ENCODE measurements around the gene GRK6. TPM values are rescaled to one million over a fixed set of nuclear protein-coding genes. Genes with fewer than 3 reads are reported as not detected.
"Not testable (repeated sequence)": the region's sequence is repeated elsewhere in the genome, so short reads cannot be mapped to it uniquely, and the experiment has no call there.

Gene GRK6
- total RNA-seq, 1 donor from 2014 or later: 59.4 TPM

DNA sequence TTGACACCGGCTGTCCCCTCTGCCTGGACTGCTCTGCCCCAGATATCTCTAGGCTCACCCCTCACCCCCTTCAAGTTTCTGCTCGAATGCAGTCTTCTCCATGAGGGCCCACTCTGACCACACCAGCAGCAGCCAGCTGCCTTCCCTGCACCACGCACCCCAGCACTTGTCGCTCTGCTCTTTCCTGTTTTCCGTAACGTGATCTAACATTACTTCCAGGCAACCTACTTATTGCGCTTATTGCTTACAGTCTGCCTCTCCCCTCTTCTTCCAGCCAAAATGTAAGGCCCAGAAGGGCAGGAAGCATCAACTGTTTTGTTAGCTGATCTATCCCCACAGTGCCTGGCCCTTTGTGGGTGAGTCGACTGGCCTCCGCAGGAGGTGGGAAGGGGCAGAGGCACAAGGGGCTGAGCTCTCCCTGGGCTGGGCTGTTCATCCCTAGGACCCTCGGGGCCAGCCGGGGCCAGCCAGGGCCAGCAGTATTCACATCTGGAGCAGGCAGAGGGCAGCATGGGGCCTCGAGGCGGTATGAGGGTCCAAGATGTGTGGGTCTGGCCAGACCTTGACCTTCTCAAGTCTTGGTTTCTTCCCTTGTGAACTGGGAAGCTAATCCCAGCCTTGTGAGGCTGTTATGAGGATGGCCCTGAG, 58.5 kb downstream of the GRK6 start:
- H3K27me3 ChIP-seq (ENCODE audit: low read depth): no peaks in the 10 kb centered on the region
- no peak overlapping the region for H3K27ac ChIP-seq
- no peak overlapping the region for H3K4me3 ChIP-seq
- TF ChIP-seq, protein P1, sequence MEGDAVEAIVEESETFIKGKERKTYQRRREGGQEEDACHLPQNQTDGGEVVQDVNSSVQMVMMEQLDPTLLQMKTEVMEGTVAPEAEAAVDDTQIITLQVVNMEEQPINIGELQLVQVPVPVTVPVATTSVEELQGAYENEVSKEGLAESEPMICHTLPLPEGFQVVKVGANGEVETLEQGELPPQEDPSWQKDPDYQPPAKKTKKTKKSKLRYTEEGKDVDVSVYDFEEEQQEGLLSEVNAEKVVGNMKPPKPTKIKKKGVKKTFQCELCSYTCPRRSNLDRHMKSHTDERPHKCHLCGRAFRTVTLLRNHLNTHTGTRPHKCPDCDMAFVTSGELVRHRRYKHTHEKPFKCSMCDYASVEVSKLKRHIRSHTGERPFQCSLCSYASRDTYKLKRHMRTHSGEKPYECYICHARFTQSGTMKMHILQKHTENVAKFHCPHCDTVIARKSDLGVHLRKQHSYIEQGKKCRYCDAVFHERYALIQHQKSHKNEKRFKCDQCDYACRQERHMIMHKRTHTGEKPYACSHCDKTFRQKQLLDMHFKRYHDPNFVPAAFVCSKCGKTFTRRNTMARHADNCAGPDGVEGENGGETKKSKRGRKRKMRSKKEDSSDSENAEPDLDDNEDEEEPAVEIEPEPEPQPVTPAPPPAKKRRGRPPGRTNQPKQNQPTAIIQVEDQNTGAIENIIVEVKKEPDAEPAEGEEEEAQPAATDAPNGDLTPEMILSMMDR (IDR thresholded peaks at IDR 0.05): no peak
- no peaks in the 10 kb centered on the region for H3K9me3 ChIP-seq
- peaks cover 4% of the 10 kb centered on the region for H3K4me1 ChIP-seq
- ATAC-seq (no peak), DNase-seq (no peak)
- intact Hi-C loops (cut with DNase I): no loop called here
- peaks cover 66% of the 10 kb centered on the region for H3K36me3 ChIP-seq

DNA sequence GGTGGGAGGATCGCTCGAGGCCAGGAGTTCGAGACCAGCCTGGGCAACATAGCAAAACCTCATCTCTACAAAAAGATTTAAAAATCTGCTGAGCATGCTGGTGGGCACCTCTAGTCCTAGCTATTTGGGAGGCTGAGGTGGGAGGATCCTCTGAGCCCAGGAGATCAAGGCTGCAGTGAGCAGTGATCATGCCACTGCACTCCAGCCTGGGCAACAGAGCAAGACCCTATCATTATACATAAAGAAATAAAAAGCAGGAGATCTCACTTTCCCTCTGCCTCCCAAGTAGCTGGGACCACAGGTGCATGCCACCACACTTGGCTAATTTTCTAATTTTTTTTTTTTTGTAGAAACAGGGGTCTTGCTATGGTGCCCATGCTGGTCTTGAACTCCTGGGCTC, 59.3 kb downstream of the GRK6 start:
- ATAC-seq: not testable (repeated sequence)

DNA sequence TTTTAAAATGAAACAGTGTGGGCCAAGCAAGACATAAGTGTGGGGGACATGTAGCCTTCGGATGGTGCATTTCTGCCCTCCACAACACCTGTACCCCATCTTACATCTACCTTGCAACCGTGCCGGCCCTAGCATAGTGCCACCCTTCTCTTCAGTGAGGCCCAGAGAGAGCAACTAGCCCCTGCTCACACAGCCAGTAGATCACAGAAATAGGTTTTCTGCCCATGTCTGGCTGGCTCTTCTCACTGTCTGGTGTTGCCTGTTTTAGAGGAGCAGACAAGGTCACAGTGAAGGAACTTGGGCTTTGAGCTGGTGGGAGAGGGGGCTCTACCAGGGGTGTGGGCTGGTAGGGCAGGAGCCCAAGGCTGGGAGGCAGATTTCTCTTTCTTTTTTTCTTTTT, 59.8 kb downstream of the GRK6 start:
- no peaks in the 10 kb centered on the region for H3K4me1 ChIP-seq
- H3K36me3 ChIP-seq: peaks cover 76% of the 10 kb centered on the region
- H3K27me3 ChIP-seq (ENCODE audit: low read depth): no peaks in the 10 kb centered on the region
- no peak overlapping the region for H3K27ac ChIP-seq
- H3K9me3 ChIP-seq: no peaks in the 10 kb centered on the region
- no peak overlapping the region for H3K4me3 ChIP-seq
- intact Hi-C loops (cut with DNase I): no loop called here
- no peak for DNase-seq
- no peak for ATAC-seq
- TF ChIP-seq, protein P1 (IDR thresholded peaks at IDR 0.05): no peak

More for the DNA sequence above, 59.3 kb downstream of the GRK6 start:
- H3K4me1 ChIP-seq; H3K9me3 ChIP-seq; intact Hi-C loops (cut with DNase I); DNase-seq; H3K27me3 ChIP-seq (ENCODE audit: low read depth); H3K4me3 ChIP-seq; H3K27ac ChIP-seq: not testable (repeated sequence)
- H3K36me3 ChIP-seq: peaks cover 71% of the 10 kb centered on the region

DNA sequence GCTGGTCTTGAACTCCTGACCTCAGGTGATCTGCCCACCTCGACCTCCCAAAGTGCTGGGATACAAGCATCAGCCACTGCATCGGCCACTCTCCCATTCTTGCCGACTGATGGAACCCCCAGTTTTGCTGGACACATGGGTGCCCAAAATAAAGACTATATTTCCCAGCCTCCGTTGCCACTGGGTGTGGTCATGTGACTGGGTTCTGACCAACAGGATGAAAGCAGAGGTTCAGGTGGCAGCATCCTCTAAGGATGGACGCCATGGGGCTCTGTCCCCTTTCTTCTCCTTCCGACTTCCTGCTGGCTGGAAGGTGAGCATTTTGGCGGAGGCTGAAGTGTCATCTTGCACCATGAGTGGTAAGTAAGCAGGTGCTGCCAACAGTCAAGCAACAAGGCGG, 60.7 kb downstream of the GRK6 start:
- H3K9me3 ChIP-seq: no peaks in the 10 kb centered on the region
- TF ChIP-seq, protein P1 (IDR thresholded peaks at IDR 0.05): no peak
- DNase-seq: no peak
- no peaks in the 10 kb centered on the region for H3K27me3 ChIP-seq (ENCODE audit: low read depth)
- peaks cover 80% of the 10 kb centered on the region for H3K36me3 ChIP-seq
- no peaks in the 10 kb centered on the region for H3K4me1 ChIP-seq
- ATAC-seq: no peak
- H3K27ac ChIP-seq: no peak overlapping the region
- no peak overlapping the region for H3K4me3 ChIP-seq
- intact Hi-C loops (cut with DNase I): no loop called here

DNA sequence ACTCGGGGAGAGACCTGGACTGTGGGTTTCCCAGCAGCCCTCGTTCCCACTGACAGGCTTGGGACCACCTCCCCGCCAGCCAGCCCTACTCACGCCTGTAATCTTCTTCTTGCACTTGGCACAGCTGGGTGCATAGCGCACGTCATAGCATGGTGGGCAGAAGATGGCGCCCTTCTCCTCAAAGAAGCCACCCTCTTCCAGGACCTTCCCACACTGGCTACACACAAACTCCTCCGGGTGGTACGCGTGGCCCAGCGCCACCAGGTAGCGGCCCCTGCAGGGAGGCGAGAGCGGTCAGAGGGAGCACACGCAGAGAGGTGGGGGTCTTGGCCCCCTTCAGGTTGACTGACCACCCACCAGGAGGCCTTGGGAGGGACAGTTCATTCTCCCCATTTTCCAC, 61.5 kb downstream of the GRK6 start:
- Histone ChIP-seq H3K4me1 (peaks cover under 1% of the 10 kb centered on the region), H3K4me3 (no peak overlapping the region), H3K9me3 (no peaks in the 10 kb centered on the region), H3K36me3 (peaks cover 79% of the 10 kb centered on the region), H3K27ac (no peak overlapping the region), H3K27me3 (ENCODE audit: low read depth) (no peaks in the 10 kb centered on the region)
- TF ChIP-seq, protein P1 (IDR thresholded peaks at IDR 0.05): no peak
- DNase-seq: no peak
- no peak for ATAC-seq
- intact Hi-C loops (cut with DNase I): no loop called here

DNA sequence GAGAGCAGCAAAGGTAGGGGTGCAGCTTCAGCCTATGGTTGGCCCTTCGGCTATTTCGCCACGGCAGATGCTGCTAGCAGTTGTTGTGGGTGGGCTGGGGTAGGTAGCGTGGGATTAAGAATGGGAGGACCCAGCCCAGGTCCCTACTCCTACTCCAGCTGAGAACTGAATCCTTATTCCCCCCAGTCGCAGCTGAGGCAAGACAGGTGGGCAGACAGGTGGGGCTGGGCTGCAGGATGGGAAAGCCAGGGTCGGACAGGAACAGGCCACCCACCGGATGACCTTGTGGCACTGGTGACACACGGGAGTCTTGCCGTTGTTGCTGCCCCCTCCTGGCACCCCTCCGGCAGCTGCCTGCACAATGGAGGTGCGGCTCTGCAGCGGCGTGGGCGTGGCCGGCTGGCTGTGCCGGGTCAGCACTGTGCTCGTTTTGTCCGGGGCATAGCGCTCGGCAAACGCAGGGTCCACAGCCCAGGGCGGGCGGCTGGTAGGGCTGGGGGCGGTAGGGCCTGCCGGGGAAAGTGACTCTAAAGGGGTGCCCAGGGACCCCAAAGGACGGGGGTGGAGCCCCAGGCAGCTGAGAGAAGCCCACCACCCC, 62.7 kb downstream of the GRK6 start:
- intact Hi-C loops (cut with DNase I): no loop called here
- Histone ChIP-seq H3K36me3 (peaks cover 69% of the 10 kb centered on the region), H3K27ac (no peak overlapping the region), H3K4me3 (no peak overlapping the region), H3K4me1 (peaks cover 12% of the 10 kb centered on the region), H3K9me3 (no peaks in the 10 kb centered on the region), H3K27me3 (ENCODE audit: low read depth) (no peaks in the 10 kb centered on the region)
- TF ChIP-seq, protein P1 (IDR thresholded peaks at IDR 0.05): no peak
- no peak for ATAC-seq
- no peak for DNase-seq

Measured in lower lobe of right lung (tissue), 2 donors.